HL-60/S4 treated with retinoic acid at 250 ng/mL for 4 days and 3 days (cell line): ENCODE data around the gene UBAP1.
"Not testable (repeated sequence)": the region's sequence is repeated elsewhere in the genome, so short reads cannot be mapped to it uniquely, and the experiment has no call there.

ENCODE experiments used
- in situ Hi-C: fragments of 300-500 bp; cut with MboI; formaldehyde crosslinking; loops from 2 replicates; pipeline ENCODE4 v1.7.0; 2022; ENCODE audit warnings: low sequenced_read_pairs

UBAP1 gene

GRCh38 chr9:34178436-34179212 lies at the start of gene UBAP1:
TSS of gene UBAP1 (plus strand) at chr9:34179043. CDS start at chr9:34220915, 41,872 bp downstream.
- in situ Hi-C loops: no loop called here

- in situ Hi-C loops: no loop called here
Measured at GRCh38 chr9:34131571-34131970, 47.3 kb upstream of the UBAP1 start.

- in situ Hi-C loops: no loop called here
Measured at GRCh38 chr9:34133436-34133949, 45.4 kb upstream of the UBAP1 start.

- in situ Hi-C loops: no loop called here
Measured at GRCh38 chr9:34134521-34134920, 44.3 kb upstream of the UBAP1 start.

- in situ Hi-C loops: not testable (repeated sequence)
Measured at GRCh38 chr9:34138644-34139043, 40.2 kb upstream of the UBAP1 start.

- in situ Hi-C loops: no loop called here
Measured at GRCh38 chr9:34139477-34140146, 39.2 kb upstream of the UBAP1 start.

- in situ Hi-C loops: no loop called here
Measured at GRCh38 chr9:34140853-34141252, 38.0 kb upstream of the UBAP1 start.

- in situ Hi-C loops: no loop called here
Measured at GRCh38 chr9:34143116-34143515, 35.7 kb upstream of the UBAP1 start.

GRCh38 chr9:34145165-34145564 lies 33.7 kb upstream of the UBAP1 start:
- in situ Hi-C loops: no loop called here

GRCh38 chr9:34151398-34151797 lies 27.4 kb upstream of the UBAP1 start:
- in situ Hi-C loops: no loop called here

GRCh38 chr9:34154057-34154456 lies 24.8 kb upstream of the UBAP1 start:
- in situ Hi-C loops: no loop called here

- in situ Hi-C loops: no loop called here
Measured at GRCh38 chr9:34157318-34157717, 21.5 kb upstream of the UBAP1 start.

GRCh38 chr9:34157898-34158297 lies 20.9 kb upstream of the UBAP1 start:
- in situ Hi-C loops: no loop called here

- in situ Hi-C loops: no loop called here
Measured at GRCh38 chr9:34158362-34158869, 20.4 kb upstream of the UBAP1 start.

GRCh38 chr9:34163434-34163833 lies 15.4 kb upstream of the UBAP1 start:
- in situ Hi-C loops: no loop called here

- in situ Hi-C loops: no loop called here
Measured at GRCh38 chr9:34169125-34169524, 9.7 kb upstream of the UBAP1 start.

- in situ Hi-C loops: no loop called here
Measured at GRCh38 chr9:34170237-34170991, 8.4 kb upstream of the UBAP1 start.

- in situ Hi-C loops: no loop called here
Measured at GRCh38 chr9:34171753-34172535, 6.9 kb upstream of the UBAP1 start.

- in situ Hi-C loops: no loop called here
Measured at GRCh38 chr9:34176089-34176488, 2.8 kb upstream of the UBAP1 start.

- in situ Hi-C loops: no loop called here
Measured at GRCh38 chr9:34177593-34178435, 1.0 kb upstream of the UBAP1 start.
